Activated effector memory CD4-positive, alpha-beta T cell treated with anti-CD3 and anti-CD28 coated beads, Interleukin-2, amount 50 U/mL, for 16 hours (primary cell): ENCODE results near the gene ASAP2.

Experiments used
- DNase-seq: peaks from one replicate; pipeline ENCODE4 v3.0.0-alpha.2; 2020

ASAP2 gene

GRCh38 chr2:9184361-9184760 lies 22.3 kb upstream of the ASAP2 start:
- no peak for DNase-seq

- DNase-seq, result no peak
These were observed 18.9 kb upstream of the ASAP2 start for GRCh38 chr2:9187620-9188214.

- no peak for DNase-seq
These were observed 17.8 kb upstream of the ASAP2 start for GRCh38 chr2:9188823-9189222.

GRCh38 chr2:9189901-9190300 lies 16.7 kb upstream of the ASAP2 start:
- DNase-seq, result no peak

- DNase-seq, result no peak
These were observed 15.6 kb upstream of the ASAP2 start for GRCh38 chr2:9191041-9191481.

GRCh38 chr2:9192712-9193111 lies 13.9 kb upstream of the ASAP2 start:
- no peak for DNase-seq

- no peak for DNase-seq
These were observed 12.3 kb upstream of the ASAP2 start for GRCh38 chr2:9194352-9194751.

GRCh38 chr2:9196637-9197036 lies 10.0 kb upstream of the ASAP2 start:
- no peak for DNase-seq

GRCh38 chr2:9197916-9198315 lies 8.7 kb upstream of the ASAP2 start:
- DNase-seq, result no peak

- DNase-seq, result no peak
These were observed 6.6 kb upstream of the ASAP2 start for GRCh38 chr2:9199716-9200632.

- DNase-seq, result no peak
These were observed 6.0 kb upstream of the ASAP2 start for GRCh38 chr2:9200633-9201015.

- no peak for DNase-seq
These were observed 5.3 kb upstream of the ASAP2 start for GRCh38 chr2:9201185-9201891.

- DNase-seq, result no peak
These were observed 3.6 kb upstream of the ASAP2 start for GRCh38 chr2:9203006-9203405.

GRCh38 chr2:9203876-9204275 lies 2.7 kb upstream of the ASAP2 start:
- DNase-seq, result no peak

GRCh38 chr2:9204939-9205338 lies 1.7 kb upstream of the ASAP2 start:
- DNase-seq, result no peak

GRCh38 chr2:9205486-9205885 lies 1.1 kb upstream of the ASAP2 start:
- no peak for DNase-seq

- DNase-seq, result no peak
These were observed 504 bp downstream of the ASAP2 start for GRCh38 chr2:9206991-9207640.

- DNase-seq, result no peak
These were observed 1.2 kb downstream of the ASAP2 start for GRCh38 chr2:9207641-9208311.

- DNase-seq, result no peak
These were observed 2.3 kb downstream of the ASAP2 start for GRCh38 chr2:9208875-9209274.

- no peak for DNase-seq
These were observed 3.4 kb downstream of the ASAP2 start for GRCh38 chr2:9210030-9210429.

- DNase-seq, result no peak
These were observed 4.9 kb downstream of the ASAP2 start for GRCh38 chr2:9211496-9211895.

GRCh38 chr2:9212010-9212635 lies 5.5 kb downstream of the ASAP2 start:
- no peak for DNase-seq
